ENCODE measurements around the gene PI4KA.

DNA sequence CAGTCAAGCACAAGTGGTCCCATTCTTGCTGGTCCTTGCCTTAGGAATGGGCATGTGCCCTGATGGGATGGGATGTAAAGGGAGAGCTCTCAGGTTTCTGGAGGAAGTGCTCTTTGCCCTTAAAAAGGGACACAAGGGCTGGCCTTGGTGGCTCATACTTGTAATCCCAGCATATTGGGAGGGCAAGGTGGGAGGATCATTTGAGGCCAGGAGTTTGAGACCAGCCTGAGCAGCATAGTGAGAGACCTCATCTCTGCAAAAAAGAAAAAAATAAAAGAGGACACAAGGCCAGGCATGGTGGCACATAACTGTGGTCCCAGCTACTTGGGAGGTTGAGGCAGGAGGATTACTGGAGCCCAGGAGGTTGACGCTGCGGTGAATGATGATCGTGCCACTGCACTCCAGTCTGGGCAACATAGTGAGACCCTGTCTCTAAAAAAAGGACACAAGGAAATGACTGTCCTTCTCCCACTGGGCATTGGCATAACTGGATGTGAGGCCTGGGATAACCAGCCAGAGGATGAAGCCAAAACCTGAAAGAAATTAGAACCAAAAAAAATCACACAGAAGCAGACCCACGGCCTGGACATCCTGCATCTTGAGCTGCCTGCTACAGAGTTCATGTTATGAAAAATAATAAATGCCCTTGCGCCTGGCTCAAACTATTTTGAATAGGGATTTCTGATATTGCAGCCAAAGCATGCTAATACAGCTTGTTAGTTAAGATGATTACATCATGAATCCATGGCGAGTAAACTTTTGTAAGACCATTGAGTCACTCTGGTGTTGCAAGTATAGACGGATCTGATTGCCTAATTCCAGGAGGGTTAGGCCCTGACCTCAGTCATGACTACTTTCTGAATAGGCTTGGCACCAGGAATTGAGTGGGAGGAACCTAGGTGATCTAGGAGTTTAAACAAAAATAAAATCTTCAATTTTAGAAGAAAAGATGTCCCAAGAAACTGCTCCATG is 45.7 kb upstream of the PI4KA start:
- TF ChIP-seq, protein P1, sequence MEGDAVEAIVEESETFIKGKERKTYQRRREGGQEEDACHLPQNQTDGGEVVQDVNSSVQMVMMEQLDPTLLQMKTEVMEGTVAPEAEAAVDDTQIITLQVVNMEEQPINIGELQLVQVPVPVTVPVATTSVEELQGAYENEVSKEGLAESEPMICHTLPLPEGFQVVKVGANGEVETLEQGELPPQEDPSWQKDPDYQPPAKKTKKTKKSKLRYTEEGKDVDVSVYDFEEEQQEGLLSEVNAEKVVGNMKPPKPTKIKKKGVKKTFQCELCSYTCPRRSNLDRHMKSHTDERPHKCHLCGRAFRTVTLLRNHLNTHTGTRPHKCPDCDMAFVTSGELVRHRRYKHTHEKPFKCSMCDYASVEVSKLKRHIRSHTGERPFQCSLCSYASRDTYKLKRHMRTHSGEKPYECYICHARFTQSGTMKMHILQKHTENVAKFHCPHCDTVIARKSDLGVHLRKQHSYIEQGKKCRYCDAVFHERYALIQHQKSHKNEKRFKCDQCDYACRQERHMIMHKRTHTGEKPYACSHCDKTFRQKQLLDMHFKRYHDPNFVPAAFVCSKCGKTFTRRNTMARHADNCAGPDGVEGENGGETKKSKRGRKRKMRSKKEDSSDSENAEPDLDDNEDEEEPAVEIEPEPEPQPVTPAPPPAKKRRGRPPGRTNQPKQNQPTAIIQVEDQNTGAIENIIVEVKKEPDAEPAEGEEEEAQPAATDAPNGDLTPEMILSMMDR (IDR thresholded peaks at IDR 0.05): no peak
- TF ChIP-seq POLR2AphosphoS5 (IDR thresholded peaks at IDR 0.05): peak in 2 of 3 donors; percentile 46 to 63

Data from stomach (tissue), 4 donors.